HCT116 (cell line): ENCODE data around the gene PIK3R6.

Source experiments
- CTCF ChIP-seq, 3 experiments: fragments of 200-600 bp in 1 of 3; sonication (generic) in 1 of 3; IDR thresholded peaks in 2 of 3; conservative IDR thresholded peaks in 1 of 3; 2 replicates each; pipeline ENCODE4 v1.5.1; 2012 to 2017; ENCODE audit warnings: low read depth in 2 of 3, low read length in 2 of 3, antibody characterized with exemption in 1 of 3, borderline replicate concordance in 1 of 3, control low read depth in 1 of 3, mild to moderate bottlenecking in 1 of 3, mixed read lengths in 1 of 3, mixed run types in 1 of 3, moderate library complexity in 1 of 3; ENCODE audit not compliant: insufficient read depth in 1 of 3
- ELF1 ChIP-seq: IDR thresholded peaks from 2 replicates; pipeline ENCODE4 v1.6.1; 2012; ENCODE audit warnings: low read depth, borderline replicate concordance
- EZH2 ChIP-seq: fragments of 200-600 bp; sonication (generic); IDR thresholded peaks from 2 replicates; pipeline ENCODE4 v1.6.1; 2017; ENCODE audit warnings: antibody characterized with exemption, mixed run types
- POLR2A ChIP-seq: IDR thresholded peaks from 2 replicates; pipeline ENCODE4 v1.7.0; 2011; ENCODE audit warnings: borderline replicate concordance; ENCODE audit not compliant: insufficient read depth, insufficient read length; ENCODE audit errors: extremely low read depth
- POLR2AphosphoS5 ChIP-seq: IDR thresholded peaks from 2 replicates; pipeline ENCODE4 v1.6.1; 2011; ENCODE audit warnings: mild to moderate bottlenecking, low read depth, low read length, moderate library complexity
- REST ChIP-seq: IDR thresholded peaks from 2 replicates; pipeline ENCODE4 v1.6.1; 2012; ENCODE audit warnings: low read depth
- SIN3A ChIP-seq: IDR thresholded peaks from 2 replicates; pipeline ENCODE4 v1.6.1; 2012; ENCODE audit warnings: low read depth
- YY1 ChIP-seq: IDR thresholded peaks from 2 replicates; pipeline ENCODE4 v1.6.1; 2011; ENCODE audit warnings: low read length, low read depth, moderate library complexity, mild to moderate bottlenecking; ENCODE audit not compliant: insufficient replicate concordance; ENCODE audit errors: extremely low read depth
- ZNF274 ChIP-seq: fragments of 200-500 bp; sonication (Bioruptor generic); IDR thresholded peaks from 2 replicates; pipeline ENCODE4 v1.6.1; 2014; ENCODE audit warnings: mild to moderate bottlenecking, low read depth, low read length, inconsistent platforms

GRCh38 chr17:8916466-8916865, 49.0 kb upstream of the PIK3R6 start:
- TF ChIP-seq CTCF (IDR thresholded peaks at IDR 0.05 in 2 of 3, conservative IDR thresholded peaks at IDR 0.05 in 1 of 3; ENCODE audit: borderline replicate concordance in 1 of 3, insufficient read depth in 1 of 3, low read depth in 2 of 3, low read length in 2 of 3) (no peak), YY1 (no peak), POLR2A (no peak), SIN3A (no peak), ZNF274 (no peak), POLR2AphosphoS5 (no peak), EZH2 (no peak), REST (no peak), ELF1 (no peak)
